Naive thymus-derived CD4-positive, alpha-beta T cell (primary cell): ENCODE measurements around the gene NNAT. TPM values are rescaled to one million over a fixed set of nuclear protein-coding genes. Genes with fewer than 3 reads are reported as not detected.

Experiments
- ATAC-seq: fragments of 150-1000 bp; cut with Tn5 transposase; 2 replicates; pipeline ENCODE4 v1.10.0; 2021; ENCODE audit warnings: mild to moderate bottlenecking, moderate library complexity
- CTCF ChIA-PET: fragments of 350-600 bp; sonication (Branson Sonifier 250); formaldehyde crosslinking; loops from one replicate; lab custom pipeline; 2021; ENCODE audit warnings: antibody characterized with exemption; lab: Charles Lee
- POLR2A ChIA-PET: fragments of 350-600 bp; sonication (Branson Sonifier 250); formaldehyde crosslinking; loops from one replicate; lab custom pipeline; 2021; ENCODE audit warnings: antibody characterized with exemption, inconsistent platforms; lab: Charles Lee
- DNase-seq, 9 donors: peaks; one replicate each; pipeline versions ENCODE4 v3.0.0 to v3.0.0-alpha.2; 2020 to 2022; ENCODE audit warnings: mixed read lengths in 1 of 9
- H3K27ac ChIP-seq: one replicate; pipeline ENCODE4 v1.7.0; 2013; ENCODE audit warnings: mild to moderate bottlenecking, low read depth, low read length, moderate library complexity
- H3K27me3 ChIP-seq, 2 donors: one replicate each; pipeline ENCODE4 v1.7.0; 2013; ENCODE audit warnings: low read length in 2 of 2, mild to moderate bottlenecking in 2 of 2, moderate library complexity in 2 of 2; ENCODE audit not compliant: control insufficient read depth in 2 of 2, insufficient read depth in 2 of 2
- H3K36me3 ChIP-seq, 3 experiments: 1 replicate in 2 of 3; 2 replicates in 1 of 3; pipeline ENCODE4 v1.7.0; 2013; ENCODE audit warnings: low read length in 3 of 3, mild to moderate bottlenecking in 3 of 3, moderate library complexity in 1 of 3; ENCODE audit not compliant: insufficient read depth in 3 of 3, control insufficient read depth in 2 of 3
- H3K4me1 ChIP-seq, 2 donors: one replicate each; pipeline ENCODE4 v1.7.0; 2013; ENCODE audit warnings: low read length in 2 of 2, mild to moderate bottlenecking in 2 of 2, moderate library complexity in 1 of 2; ENCODE audit not compliant: control insufficient read depth in 2 of 2, insufficient read depth in 2 of 2
- H3K4me3 ChIP-seq: 2 replicates; pipeline ENCODE4 v1.7.0; 2013; ENCODE audit warnings: mild to moderate bottlenecking, low read length
- H3K9me3 ChIP-seq, 3 experiments: 1 replicate in 2 of 3; 2 replicates in 1 of 3; pipeline ENCODE4 v1.7.0; 2013; ENCODE audit warnings: low read length in 3 of 3; ENCODE audit not compliant: control insufficient read depth in 2 of 3
- H3K27ac Mint-ChIP-seq, 9 donors: one replicate each; pipeline ENCODE4 v1.8.0; 2020 to 2022; ENCODE audit warnings: mixed read lengths in 9 of 9, mild to moderate bottlenecking in 8 of 9, moderate library complexity in 5 of 9, inconsistent platforms in 2 of 9
- H3K27me3 Mint-ChIP-seq, 5 donors: one replicate each; pipeline ENCODE4 v1.8.0; 2021 to 2022; ENCODE audit warnings: mixed read lengths in 5 of 5, mild to moderate bottlenecking in 1 of 5
- H3K36me3 Mint-ChIP-seq, 5 donors: one replicate each; pipeline ENCODE4 v1.8.0; 2020 to 2022; ENCODE audit warnings: mixed read lengths in 5 of 5, mild to moderate bottlenecking in 3 of 5, inconsistent platforms in 1 of 5
- H3K4me1 Mint-ChIP-seq, 7 donors: one replicate each; pipeline ENCODE4 v1.8.0; 2020 to 2022; ENCODE audit warnings: mixed read lengths in 7 of 7, mild to moderate bottlenecking in 3 of 7, inconsistent platforms in 1 of 7
- H3K4me3 Mint-ChIP-seq, 10 donors: one replicate each; pipeline ENCODE4 v1.8.0; 2020 to 2022; ENCODE audit warnings: mild to moderate bottlenecking in 10 of 10, mixed read lengths in 10 of 10, moderate library complexity in 6 of 10, inconsistent platforms in 2 of 10
- H3K9me3 Mint-ChIP-seq, 11 donors: one replicate each; pipeline ENCODE4 v1.8.0; 2020 to 2022; ENCODE audit warnings: mixed read lengths in 11 of 11, mild to moderate bottlenecking in 4 of 11, inconsistent platforms in 1 of 11, moderate library complexity in 1 of 11
- intact Hi-C, 2 donors: fragments of 100-400 bp; cut with micrococcal nuclease; formaldehyde crosslinking; loops; one replicate each; pipeline ENCODE4 v1.15.1; 2023
- polyA plus RNA-seq, 2 donors: library from polyadenylated mRNA; unstranded; fragments of 300-500 nt; fragmentation: Illumina TruSeq; gene quantifications; one replicate each; pipeline ENCODE4 v1.2.3, GENCODE V29; 2021
- total RNA-seq, 6 experiments: library from RNA in 5 of 6; stranded (reverse) in 5 of 6; gene quantifications; 1 replicate in 5 of 6; 2 replicates in 1 of 6; pipeline ENCODE4 v1.2.3 and lab custom pipeline; 2021 to 2026

NNAT gene
- total and polyA plus RNA-seq, 7 experiments from 2014 or later, result not detected

DNA sequence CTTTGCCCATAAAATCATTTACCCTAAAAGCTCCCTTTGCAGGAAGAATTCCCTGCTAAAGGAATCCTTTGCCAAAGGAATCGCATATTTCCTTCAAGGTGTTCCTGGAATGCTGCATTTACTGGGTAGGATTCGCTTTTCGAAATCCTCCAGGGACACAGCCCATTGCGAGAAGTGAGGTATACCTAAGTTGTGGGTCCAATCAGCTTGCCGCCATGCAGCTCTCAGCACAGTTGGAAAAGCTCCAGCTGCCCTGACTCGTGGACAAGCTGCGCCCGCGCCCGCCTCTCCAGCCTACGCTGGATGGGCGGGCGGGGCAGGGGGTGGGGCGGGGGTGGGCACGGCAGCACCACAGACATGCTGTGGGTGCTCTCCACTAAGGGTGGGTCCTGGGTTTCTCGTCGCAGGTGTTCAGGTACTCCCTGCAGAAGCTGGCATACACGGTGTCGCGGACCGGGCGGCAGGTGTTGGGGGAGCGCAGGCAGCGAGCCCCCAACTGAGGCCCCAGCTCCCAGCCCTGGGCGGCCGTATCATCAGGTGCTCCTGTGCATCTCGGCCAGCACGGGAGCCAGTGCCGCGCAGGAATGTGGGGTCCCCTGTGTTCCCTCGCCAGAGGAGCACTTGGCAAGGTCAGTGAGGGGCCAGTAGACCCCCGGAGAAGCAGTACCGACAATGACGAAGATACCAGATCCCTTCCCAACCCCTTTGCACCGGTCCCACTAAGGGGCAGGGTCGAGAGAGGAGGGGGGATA, 1.4 kb downstream of the NNAT start:
- no peak for DNase-seq
- Histone ChIP-seq H3K27ac (no peak overlapping the region), H3K9me3 (no peaks in the 10 kb centered on the region), H3K4me1 (peaks cover 24 to 29% of the 10 kb centered on the region in 2 donors), H3K27me3 (no peaks in the 10 kb centered on the region), H3K36me3 (peaks cover 0 to 25% (median 0%) of the 10 kb centered on the region in 3 experiments), H3K4me3 (no peak overlapping the region)
- Mint-ChIP-seq H3K36me3 (peaks cover 7 to 22% (median 16%) of the 10 kb centered on the region in 5 donors), H3K27me3 (peaks cover 0 to 12% (median 0%) of the 10 kb centered on the region in 5 donors), H3K4me3 (peak overlapping the region in 2 of 10 donors; percentile 1 to 73), H3K4me1 (peaks cover 44 to 73% (median 69%) of the 10 kb centered on the region in 7 donors), H3K27ac (peak overlapping the region in 1 of 9 donors; percentile 68), H3K9me3 (no peaks in the 10 kb centered on the region)
- ATAC-seq, result no peak
- intact Hi-C loops, result no loop called here
- ChIA-PET CTCF (interaction anchor here (1.1 kb wide), 1 partner anchor 324 kb away, joined by 5 read pairs; no protein-coding TSS in a partner anchor), POLR2A (no interaction called here)

DNA sequence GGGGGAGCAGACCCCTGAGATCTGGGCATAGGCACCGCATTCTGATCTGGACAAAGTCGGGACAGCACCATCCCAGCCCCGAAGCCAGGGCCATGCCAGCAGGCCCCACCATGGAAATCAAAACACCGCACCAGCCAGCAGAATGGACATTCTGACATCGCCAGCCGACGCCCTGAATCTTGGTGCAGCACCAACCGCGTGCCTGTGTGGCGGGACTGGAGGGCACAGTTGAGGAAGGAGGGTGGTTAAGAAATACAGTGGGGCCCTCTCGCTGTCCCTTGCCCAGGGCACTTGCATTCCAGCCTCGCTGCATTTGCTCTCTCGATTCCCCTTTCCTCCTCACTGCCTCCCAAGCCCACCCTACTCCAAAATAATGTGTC, 2.0 kb downstream of the NNAT start:
- H3K36me3 ChIP-seq, result peaks cover 0 to 22% (median 0%) of the 10 kb centered on the region in 3 experiments
- CTCF ChIA-PET, result interaction anchor here (1.6 kb wide), 1 partner anchor 11 kb away, joined by 4 read pairs; no protein-coding TSS in a partner anchor
- H3K4me1 ChIP-seq, result peaks cover 24 to 29% of the 10 kb centered on the region in 2 donors

DNA sequence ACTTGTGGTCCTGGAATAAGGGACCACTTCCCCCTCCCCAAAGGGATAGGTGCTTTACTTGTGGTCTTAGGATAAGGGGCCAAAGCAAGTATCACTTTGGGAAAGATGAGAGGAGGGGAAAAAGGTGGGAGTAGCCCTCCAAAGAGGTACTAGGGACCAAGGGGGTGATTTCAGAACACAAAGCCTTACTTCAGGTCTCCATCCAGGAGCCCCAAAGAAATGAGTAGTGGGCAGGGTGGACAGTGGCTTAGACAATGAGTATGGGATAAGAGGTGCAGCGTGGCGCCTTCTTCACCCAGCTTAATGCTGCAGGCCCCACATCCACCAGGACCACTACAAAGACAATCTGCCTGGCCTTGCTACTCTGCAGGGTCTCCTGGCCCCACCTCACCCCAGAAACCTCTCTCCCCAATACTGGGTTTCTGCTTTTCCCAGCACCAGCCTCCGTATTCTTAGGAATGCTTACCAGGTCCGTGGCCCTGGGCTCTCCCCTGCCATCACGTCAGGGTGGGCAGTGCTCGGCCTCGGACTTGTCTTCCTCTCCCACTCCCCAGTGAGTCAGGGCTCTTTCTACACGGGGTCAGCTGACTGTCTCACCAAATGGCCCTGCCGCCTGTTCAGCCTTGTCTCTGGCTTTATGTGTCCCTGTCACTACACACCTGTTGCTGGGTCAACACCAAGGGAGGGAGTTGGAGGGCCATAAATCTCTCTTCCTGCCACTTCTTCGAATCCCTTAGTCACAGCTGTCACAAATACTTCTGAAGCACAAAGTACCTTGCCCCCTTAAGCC, 3.1 kb downstream of the NNAT start:
- peaks cover 0 to 11% (median 0%) of the 10 kb centered on the region in 3 experiments for H3K36me3 ChIP-seq
- no peak for ATAC-seq
- peaks cover 46 to 72% (median 63%) of the 10 kb centered on the region in 7 donors for H3K4me1 Mint-ChIP-seq
- H3K27me3 Mint-ChIP-seq, result peaks cover 0 to 12% (median 0%) of the 10 kb centered on the region in 5 donors
- no peaks in the 10 kb centered on the region for H3K27me3 ChIP-seq
- no peak for DNase-seq
- H3K27ac ChIP-seq, result no peak overlapping the region
- peaks cover 30 to 35% of the 10 kb centered on the region in 2 donors for H3K4me1 ChIP-seq
- peaks cover 0 to 3% (median 0%) of the 10 kb centered on the region in 11 donors for H3K9me3 Mint-ChIP-seq
- ChIA-PET POLR2A (no interaction called here), CTCF (interaction anchor here (0.5 to 1.6 kb wide), 2 partner anchors 9 to 328 kb away, joined by 3 to 4 read pairs; no protein-coding TSS in a partner anchor)
- H3K36me3 Mint-ChIP-seq, result peaks cover 0 to 13% (median 6%) of the 10 kb centered on the region in 5 donors
- intact Hi-C loops, result no loop called here
- peak overlapping the region in 5 of 9 donors; percentile 7 to 55 (median 21) for H3K27ac Mint-ChIP-seq
- H3K4me3 Mint-ChIP-seq, result peak overlapping the region in 7 of 10 donors; percentile 20 to 92 (median 81)
- H3K9me3 ChIP-seq, result no peaks in the 10 kb centered on the region
- no peak overlapping the region for H3K4me3 ChIP-seq

More for the DNA sequence above, 2.0 kb downstream of the NNAT start:
- peaks cover 0 to 12% (median 0%) of the 10 kb centered on the region in 5 donors for H3K27me3 Mint-ChIP-seq
- ATAC-seq, result no peak
- H3K4me3 ChIP-seq, result no peak overlapping the region
- no peak for DNase-seq
- peak overlapping the region in 5 of 10 donors; percentile 1 to 52 (median 16) for H3K4me3 Mint-ChIP-seq
- H3K4me1 Mint-ChIP-seq, result peaks cover 43 to 70% (median 67%) of the 10 kb centered on the region in 7 donors
- H3K9me3 Mint-ChIP-seq, result peaks cover 0 to 3% (median 0%) of the 10 kb centered on the region in 11 donors
- peaks cover 4 to 18% (median 11%) of the 10 kb centered on the region in 5 donors for H3K36me3 Mint-ChIP-seq
- no peak overlapping the region for H3K27ac ChIP-seq
- H3K9me3 ChIP-seq, result no peaks in the 10 kb centered on the region
- H3K27ac Mint-ChIP-seq, result peak overlapping the region in 1 of 9 donors; percentile 24
- intact Hi-C loops, result no loop called here
- no peaks in the 10 kb centered on the region for H3K27me3 ChIP-seq
- POLR2A ChIA-PET, result no interaction called here

- H3K27me3 ChIP-seq, result no peaks in the 10 kb centered on the region
- Mint-ChIP-seq H3K9me3 (peaks cover 0 to 3% (median 0%) of the 10 kb centered on the region in 11 donors), H3K36me3 (peaks cover 0 to 12% (median 6%) of the 10 kb centered on the region in 5 donors), H3K4me1 (peaks cover 48 to 70% (median 59%) of the 10 kb centered on the region in 7 donors), H3K27me3 (peaks cover 0 to 12% (median 0%) of the 10 kb centered on the region in 5 donors), H3K27ac (peak overlapping the region in 6 of 9 donors; percentile 10 to 100 (median 58)), H3K4me3 (peak overlapping the region; percentile 81 to 95 (median 90))
- peaks cover 0 to 10% (median 0%) of the 10 kb centered on the region in 3 experiments for H3K36me3 ChIP-seq
- ChIA-PET POLR2A (interaction anchor here (1.0 to 1.5 kb wide), 2 partner anchors 11 to 235 kb away, joined by 3 read pairs; partner anchors contain the start of gene MANBAL), CTCF (interaction anchor here (0.5 to 1.3 kb wide), 2 partner anchors 10 to 1439 kb away, joined by 3 read pairs; no protein-coding TSS in a partner anchor)
- H3K27ac ChIP-seq, result no peak overlapping the region
- DNase-seq, result no peak
- intact Hi-C loops, result loop anchor here (5.0 kb wide), 3 partner anchors 167 to 918 kb away; partner anchors contain the start of genes CTNNBL1 (in 1 of the 2), RAB5IF (in 1 of the 2) and RBL1 (in 1 of the 2)
- H3K4me1 ChIP-seq, result peaks cover 30 to 35% of the 10 kb centered on the region in 2 donors
- H3K9me3 ChIP-seq, result no peaks in the 10 kb centered on the region
- H3K4me3 ChIP-seq, result no peak overlapping the region
- ATAC-seq, result no peak
These were observed 4.0 kb downstream of the NNAT start for GRCh38 chr20:37524859-37525708.

GRCh38 chr20:37525810-37526209, 4.8 kb downstream of the NNAT start:
- H3K4me1 ChIP-seq, result peaks cover 30 to 35% of the 10 kb centered on the region in 2 donors
- H3K27ac ChIP-seq, result no peak overlapping the region
- no peaks in the 10 kb centered on the region for H3K27me3 ChIP-seq
- H3K27me3 Mint-ChIP-seq, result peaks cover 0 to 7% (median 0%) of the 10 kb centered on the region in 5 donors
- H3K4me3 ChIP-seq, result no peak overlapping the region
- peak overlapping the region; percentile 81 to 95 (median 90) for H3K4me3 Mint-ChIP-seq
- ATAC-seq (no peak), DNase-seq (no peak)
- POLR2A ChIA-PET, result interaction anchor here (1.5 kb wide), 1 partner anchor 236 kb away, joined by 3 read pairs; the partner anchor contains the start of gene MANBAL
- H3K9me3 ChIP-seq, result no peaks in the 10 kb centered on the region
- peaks cover 0 to 6% (median 0%) of the 10 kb centered on the region in 3 experiments for H3K36me3 ChIP-seq
- H3K27ac Mint-ChIP-seq, result peak overlapping the region in 6 of 9 donors; percentile 5 to 100 (median 81)
- intact Hi-C loops, result loop anchor here (2.0 to 5.0 kb wide), 6 partner anchors 141 to 1571 kb away; partner anchors contain the start of genes CTNNBL1 (in 1 of the 2), RAB5IF (in 1 of the 2), RBL1 (in 1 of the 2) and SCAND1 (in 1 of the 2)
- peaks cover 0 to 5% (median 0%) of the 10 kb centered on the region in 5 donors for H3K36me3 Mint-ChIP-seq
- peaks cover 0 to 3% (median 0%) of the 10 kb centered on the region in 11 donors for H3K9me3 Mint-ChIP-seq
- CTCF ChIA-PET, result interaction anchor here (0.5 to 1.3 kb wide), 2 partner anchors 9 to 1438 kb away, joined by 3 read pairs; no protein-coding TSS in a partner anchor
- peaks cover 42 to 63% (median 52%) of the 10 kb centered on the region in 7 donors for H3K4me1 Mint-ChIP-seq
